EL (cell line): ENCODE measurements around the gene NWD2.

ENCODE experiments used
- DNase-seq: peaks from one replicate; pipeline ENCODE4 v3.0.0-alpha.2; 2016

NWD2 gene

DNA sequence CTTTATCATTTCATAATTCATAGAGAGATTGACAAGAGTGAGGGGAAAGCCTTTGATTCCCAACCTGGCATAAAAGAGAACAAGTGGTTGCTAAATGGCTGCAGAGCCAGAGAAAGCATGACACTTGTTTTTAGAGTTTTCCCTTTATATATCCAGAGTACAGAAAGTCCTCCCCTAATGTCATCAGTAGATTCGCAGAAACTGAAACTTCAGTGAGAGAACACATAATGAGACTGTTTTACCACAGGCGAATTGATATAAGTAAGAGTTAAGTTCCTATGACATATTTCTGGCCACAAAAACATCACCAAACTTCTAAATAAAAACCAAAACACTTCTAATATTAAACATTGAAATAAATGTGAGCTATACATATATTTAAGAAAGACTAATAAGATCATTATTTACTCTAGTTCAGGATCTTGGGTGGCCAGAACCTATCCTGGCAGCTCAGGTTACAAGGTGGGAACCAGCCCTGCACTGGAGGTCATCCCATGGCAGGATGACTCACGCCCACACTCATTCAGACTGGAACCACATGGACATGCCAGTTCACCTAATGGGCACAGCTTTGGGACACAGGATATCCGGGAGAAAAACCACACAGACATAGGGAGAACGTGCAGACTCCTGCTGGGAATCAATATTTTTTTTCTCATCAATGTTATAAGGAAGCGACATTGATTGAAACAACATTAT, 35.5 kb downstream of the NWD2 start:
- no peak for DNase-seq

DNA sequence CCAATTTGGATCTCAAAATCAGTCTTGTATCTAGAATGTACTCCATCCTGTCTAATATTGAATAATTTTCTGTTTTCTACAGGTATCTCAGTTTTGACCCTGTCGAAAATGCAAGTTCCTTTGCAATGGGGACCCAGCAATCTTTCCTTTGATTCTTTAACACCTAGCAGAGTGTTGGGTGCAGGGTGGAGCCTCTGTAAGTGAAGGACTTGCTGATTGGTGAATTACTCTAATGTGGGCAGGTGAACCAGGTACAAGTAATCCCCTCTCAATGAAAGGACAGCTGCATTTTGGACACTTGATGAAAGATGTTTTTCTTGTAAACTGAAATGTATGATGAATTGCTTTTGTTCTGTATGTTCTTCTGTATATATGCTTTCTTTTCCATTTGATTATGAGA, 54.9 kb downstream of the NWD2 start:
- no peak for DNase-seq

GRCh38 chr4:37304612-37305011, 60.1 kb downstream of the NWD2 start:
- no peak for DNase-seq

- no peak for DNase-seq
These were observed 61.4 kb downstream of the NWD2 start for GRCh38 chr4:37305984-37306383.

GRCh38 chr4:37317104-37317643, 72.6 kb downstream of the NWD2 start:
- no peak for DNase-seq

DNA sequence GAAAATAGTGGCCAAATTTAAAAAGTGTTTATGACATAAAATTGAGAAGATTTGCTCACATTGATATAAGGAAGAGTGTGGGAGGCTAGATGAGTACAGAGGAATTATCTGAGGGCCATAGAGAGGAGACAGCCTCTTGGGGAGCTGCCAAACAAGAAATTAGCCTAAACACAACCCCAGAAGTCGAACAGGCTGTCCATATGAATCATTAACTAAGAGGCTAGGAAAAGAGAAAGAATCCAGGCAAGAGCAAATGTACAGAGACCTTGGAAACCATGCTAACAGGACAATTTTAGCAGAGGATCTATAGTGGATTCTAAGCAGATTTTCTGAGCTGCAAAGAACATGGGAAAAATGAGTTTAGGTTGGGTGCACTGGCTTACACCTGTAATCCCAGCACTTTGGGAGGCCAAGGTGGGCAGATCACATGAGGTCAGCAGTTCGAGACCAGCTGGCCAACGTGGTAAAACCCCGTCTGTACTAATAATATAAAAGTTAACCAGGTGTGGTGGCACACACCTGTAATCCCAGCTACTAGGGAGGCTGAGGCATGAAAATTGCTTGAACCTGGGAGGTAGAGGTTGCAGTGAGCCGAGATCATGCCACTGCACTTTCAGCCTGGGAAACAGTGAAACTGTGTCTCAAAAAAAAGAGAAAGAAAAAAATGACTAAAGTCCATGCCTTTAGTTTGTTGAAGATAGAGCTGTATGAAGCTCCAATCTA, 76.1 kb downstream of the NWD2 start:
- no peak for DNase-seq

DNA sequence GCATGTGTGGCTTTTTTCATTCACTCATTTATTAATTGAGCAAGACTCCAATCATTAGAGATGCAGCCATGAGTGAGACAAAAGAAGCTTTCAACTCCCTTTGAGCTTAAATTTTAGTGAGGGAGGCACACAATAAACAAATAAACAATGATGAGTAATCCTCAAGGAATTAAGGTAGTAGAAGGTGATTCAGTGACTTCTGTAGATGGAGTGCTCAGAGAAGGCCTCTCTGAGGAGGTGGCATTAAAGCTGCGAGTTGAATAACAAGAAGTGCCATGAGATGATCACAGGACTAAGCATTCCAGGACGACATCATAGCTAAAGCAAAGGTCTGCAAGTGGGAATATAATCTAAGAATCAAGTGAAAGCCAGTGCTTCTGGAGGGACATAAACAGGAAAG, 77.6 kb downstream of the NWD2 start:
- no peak for DNase-seq

DNA sequence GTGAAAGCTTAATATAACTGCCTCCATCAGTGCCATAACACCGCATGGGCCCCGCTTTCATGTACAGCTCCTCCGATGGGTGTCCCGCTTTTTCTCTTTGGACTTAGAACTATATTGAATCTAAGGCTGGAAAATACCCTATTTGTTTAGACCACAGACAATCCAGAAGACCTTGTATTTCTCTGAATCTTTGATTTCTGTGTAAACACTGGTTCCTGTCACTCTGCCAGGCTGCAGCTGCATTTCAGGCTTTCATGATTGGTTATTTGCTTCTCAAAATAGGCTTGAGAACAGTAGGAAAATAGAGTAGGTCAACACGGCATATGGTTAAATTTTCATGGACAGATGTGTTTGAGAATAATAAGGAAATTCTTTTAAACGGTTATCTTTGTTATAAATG, 80.0 kb downstream of the NWD2 start:
- DNase-seq = no peak

DNA sequence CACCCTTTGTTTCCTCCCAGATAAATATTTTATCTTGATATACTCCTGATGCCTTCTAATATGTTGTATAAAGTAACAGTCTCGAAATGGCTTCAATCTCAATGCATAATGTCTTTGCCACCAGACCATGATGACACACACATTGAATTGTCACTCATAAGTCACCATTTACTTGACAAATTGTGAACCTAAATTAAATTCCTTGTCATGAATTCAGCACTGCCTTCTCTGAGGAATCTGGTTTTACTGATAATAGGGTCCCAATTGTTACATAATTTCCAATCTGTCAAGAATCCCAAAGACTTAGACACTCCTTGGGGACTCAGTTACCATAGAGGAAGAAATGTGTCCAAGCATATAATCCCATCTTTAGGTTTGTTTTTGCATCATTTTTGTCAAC, 82.3 kb downstream of the NWD2 start:
- DNase-seq = no peak

DNA sequence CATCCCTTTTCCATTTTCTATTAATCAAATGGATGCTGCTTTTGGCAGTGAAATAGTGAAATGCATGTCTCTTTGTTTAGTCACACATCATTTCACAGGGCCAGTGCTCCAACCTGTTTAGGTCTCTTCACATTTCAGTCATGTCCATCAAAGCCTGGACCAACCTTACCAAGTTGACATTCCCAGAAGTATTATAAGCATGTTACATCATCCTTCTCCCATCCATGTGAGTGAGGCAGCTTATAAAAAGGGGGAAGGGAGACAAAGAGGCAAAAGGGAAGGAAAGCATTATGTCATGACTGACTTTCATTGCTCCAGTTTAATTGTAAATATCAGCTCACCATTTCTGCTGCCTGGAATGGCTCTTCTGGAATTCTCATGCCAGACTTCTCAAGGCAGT, 94.4 kb downstream of the NWD2 start:
- no peak for DNase-seq

DNA sequence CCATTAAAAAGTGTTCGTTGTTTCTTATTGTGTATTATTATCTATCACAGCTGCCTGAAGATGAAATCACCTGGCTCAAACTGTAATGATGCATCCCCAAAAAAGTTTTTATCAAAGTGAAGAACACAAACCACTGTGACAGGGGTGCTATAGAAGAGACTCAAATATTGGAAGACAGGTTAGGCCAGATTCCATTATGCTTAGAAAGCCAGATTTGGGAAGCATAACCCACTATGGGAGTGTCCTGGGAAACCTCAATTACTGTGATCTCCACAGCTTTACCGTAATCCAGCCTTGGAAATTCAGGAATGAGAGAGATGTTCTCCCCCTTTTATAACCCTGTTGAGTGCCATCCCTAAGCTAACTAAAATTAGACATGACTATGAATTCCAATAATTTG, 114.2 kb downstream of the NWD2 start:
- DNase-seq = no peak

DNA sequence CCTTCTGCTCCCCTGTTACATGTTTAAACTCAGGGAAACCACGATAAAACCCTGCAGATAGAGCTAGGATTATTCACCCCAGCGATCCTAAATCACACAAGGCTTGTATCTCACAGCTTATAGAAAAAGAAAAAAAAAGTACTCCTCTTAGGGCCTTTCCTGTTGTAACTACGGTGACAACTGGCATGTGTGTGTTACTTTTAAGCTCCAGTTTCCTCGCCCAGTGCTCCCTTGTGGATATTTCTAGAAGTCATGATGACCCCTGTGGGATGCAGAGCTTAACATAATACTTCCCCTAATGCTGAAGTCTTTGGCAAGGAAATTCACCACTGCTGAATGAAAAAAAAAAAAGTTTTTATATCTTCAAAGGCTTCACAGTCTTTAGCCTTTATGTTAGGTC, 114.7 kb downstream of the NWD2 start:
- no peak for DNase-seq

- no peak for DNase-seq
These were observed 121.3 kb downstream of the NWD2 start for GRCh38 chr4:37365888-37366287.

- no peak for DNase-seq
These were observed 123.4 kb downstream of the NWD2 start for GRCh38 chr4:37367901-37368300.

- no peak for DNase-seq
These were observed 125.5 kb downstream of the NWD2 start for GRCh38 chr4:37370052-37370451.

- DNase-seq = no peak
These were observed 136.6 kb downstream of the NWD2 start for GRCh38 chr4:37381040-37381668.

DNA sequence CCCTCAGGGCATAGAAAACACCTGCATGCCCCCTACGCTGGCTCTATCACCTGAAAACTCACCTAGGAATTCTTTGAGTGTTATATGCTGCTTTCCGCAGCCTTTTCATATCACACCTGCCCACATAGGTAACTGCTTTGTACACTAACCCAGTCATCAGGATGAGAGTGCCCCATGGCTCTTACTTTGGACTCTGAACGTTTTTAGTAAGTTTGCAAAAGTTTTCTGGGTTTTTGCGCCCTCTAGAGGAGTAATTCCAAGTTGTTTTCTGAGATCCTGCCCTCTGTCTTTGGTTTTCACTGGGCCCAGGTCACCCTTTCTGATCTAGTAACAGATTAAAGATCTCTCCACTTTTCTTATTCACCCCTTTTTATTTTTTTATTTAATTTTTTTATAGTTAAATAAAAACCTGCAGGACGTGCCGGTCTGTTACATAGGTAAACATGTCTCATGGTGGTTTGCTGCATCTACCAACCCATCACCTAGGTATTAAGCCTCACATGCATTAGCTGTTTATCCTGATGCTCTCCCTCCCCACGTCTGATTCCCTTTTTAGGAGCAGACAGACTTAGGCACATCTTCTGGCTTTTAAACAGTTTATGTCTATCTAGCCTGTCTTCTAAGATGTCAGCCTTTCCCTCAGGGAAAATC, 139.2 kb downstream of the NWD2 start:
- peak; percentile 17 for DNase-seq

DNA sequence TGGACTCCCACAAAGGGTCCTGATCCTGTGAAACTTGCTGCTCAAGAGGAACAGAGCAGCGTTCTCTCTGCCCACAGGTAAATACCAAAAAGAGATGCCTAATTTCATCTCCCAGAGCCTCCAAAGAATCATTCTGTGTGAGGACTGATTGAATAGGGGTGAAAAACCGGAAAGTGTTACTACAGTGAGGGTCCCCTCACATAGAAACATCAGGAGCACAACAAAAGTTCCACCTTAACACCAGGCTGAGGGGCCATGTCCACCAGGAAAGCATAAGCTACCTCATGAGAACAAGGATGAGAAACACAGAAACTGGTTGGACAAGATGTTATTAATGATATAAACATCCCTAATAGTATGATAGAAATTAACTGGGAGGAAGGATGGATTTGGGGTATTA, 140.9 kb downstream of the NWD2 start:
- no peak for DNase-seq

GRCh38 chr4:37388681-37389365, 144.3 kb downstream of the NWD2 start:
- no peak for DNase-seq

DNA sequence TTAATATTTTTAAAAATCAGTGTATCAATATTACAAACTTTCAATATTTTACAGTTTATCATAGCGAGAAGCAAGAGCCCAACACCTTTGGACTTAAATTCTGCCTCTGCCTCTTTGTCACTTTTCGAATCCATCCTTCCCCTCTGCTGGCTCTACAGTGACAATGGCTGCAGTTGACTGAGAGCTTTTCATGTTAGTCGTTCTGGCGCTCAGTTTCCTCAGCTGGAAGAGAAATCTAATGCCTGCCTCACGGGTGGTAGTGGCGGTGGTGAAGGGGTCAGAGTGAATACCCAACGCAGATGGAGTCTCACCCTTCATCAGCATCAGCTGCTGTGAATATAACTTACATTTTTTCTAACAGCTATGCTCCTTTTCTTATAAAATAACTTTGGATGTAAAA, 144.8 kb downstream of the NWD2 start:
- no peak for DNase-seq

GRCh38 chr4:37389967-37390580, 145.5 kb downstream of the NWD2 start:
- peak; percentile 45 for DNase-seq

- DNase-seq = peak; percentile 3
These were observed 148.1 kb downstream of the NWD2 start for GRCh38 chr4:37392521-37393255.
